Iris pigment epithelial cell (primary cell): ENCODE results near the gene CELSR3.

Experiments used
- DNase-seq: peaks from one replicate; pipeline ENCODE4 v3.0.0-alpha.2; 2011; ENCODE audit warnings: low read depth

The CELSR3 gene, protein sequence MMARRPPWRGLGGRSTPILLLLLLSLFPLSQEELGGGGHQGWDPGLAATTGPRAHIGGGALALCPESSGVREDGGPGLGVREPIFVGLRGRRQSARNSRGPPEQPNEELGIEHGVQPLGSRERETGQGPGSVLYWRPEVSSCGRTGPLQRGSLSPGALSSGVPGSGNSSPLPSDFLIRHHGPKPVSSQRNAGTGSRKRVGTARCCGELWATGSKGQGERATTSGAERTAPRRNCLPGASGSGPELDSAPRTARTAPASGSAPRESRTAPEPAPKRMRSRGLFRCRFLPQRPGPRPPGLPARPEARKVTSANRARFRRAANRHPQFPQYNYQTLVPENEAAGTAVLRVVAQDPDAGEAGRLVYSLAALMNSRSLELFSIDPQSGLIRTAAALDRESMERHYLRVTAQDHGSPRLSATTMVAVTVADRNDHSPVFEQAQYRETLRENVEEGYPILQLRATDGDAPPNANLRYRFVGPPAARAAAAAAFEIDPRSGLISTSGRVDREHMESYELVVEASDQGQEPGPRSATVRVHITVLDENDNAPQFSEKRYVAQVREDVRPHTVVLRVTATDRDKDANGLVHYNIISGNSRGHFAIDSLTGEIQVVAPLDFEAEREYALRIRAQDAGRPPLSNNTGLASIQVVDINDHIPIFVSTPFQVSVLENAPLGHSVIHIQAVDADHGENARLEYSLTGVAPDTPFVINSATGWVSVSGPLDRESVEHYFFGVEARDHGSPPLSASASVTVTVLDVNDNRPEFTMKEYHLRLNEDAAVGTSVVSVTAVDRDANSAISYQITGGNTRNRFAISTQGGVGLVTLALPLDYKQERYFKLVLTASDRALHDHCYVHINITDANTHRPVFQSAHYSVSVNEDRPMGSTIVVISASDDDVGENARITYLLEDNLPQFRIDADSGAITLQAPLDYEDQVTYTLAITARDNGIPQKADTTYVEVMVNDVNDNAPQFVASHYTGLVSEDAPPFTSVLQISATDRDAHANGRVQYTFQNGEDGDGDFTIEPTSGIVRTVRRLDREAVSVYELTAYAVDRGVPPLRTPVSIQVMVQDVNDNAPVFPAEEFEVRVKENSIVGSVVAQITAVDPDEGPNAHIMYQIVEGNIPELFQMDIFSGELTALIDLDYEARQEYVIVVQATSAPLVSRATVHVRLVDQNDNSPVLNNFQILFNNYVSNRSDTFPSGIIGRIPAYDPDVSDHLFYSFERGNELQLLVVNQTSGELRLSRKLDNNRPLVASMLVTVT (N-terminal part only)

DNA sequence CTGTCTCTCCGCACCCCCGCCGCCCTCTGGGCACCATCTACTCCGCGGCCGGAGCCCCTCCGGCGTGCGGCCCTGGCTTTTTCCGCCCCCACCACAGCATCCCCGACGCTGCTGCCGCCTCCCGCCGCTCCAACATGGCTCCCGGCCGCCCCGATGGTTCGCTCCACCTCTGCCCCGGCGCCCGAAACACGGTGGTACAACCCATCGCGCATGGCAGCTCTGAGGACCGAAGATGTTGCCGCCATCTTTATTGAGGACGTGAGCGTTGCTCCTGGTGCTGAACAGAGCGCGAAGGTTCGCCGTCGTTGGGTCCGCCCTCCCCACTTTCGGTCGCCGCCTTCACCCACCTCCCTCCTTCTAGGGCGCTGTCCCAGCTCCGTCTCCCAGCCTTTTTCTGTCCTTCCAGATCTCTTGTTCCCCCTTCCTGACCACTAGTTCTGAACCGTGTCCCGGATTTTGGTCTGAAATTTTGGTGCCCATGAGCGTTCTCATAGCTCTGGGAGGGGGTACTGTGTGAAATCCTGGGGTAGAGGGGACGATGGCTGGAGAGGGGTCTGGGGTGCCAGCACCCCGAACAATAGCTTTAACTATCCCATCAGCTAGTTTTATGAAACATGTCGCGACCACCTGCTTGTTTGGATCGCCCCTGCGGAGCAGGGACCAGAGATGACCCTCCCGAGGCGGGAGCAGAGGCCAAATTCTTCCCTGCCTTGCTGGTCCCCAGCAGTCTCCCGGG, at the start of gene CELSR3:
Gene CELSR3 (minus strand): TSS at position 134 of the 736 bp plus-strand sequence. CDS start 252 bp downstream, outside the sequence.
- DNase-seq, result peak; percentile 93

DNA sequence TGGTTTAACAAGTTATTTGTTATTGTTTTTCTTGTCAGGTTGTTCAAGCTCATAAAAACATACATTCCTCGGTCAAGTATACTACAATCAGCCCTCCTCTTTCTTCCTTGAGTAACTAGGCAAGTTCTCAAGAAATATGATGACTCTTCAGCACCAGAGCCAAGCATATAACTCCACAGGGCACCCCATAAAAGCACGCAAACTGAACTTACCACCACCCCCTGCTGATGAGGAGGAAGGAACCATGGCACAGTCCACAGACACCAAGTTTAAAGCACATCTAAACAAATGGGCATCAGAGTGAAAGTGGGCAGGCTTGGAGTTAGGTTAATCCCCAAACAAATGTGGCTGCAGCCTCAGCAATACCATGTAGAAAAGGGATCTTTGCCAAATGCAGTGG, 49.0 kb upstream of the CELSR3 start:
- DNase-seq, result no peak

DNA sequence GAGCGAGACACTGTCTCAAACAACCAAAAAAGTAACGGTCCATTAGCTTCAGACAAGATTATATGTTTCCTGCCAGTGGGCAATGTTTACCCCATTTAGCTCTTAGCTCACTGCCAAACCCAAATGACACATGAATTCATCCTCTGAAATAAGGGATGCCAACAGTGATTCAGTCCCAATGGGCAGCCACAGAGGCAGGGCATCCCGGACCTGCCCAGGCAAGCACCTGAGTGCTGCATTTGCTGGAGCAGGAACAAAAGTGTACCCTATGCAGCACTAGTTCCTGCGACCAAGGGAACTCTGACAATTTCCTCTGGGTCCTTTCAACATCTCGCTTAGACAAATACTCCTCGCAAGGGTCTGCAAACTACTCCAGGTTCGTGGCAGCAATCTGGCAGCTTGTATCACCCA, 46.4 kb upstream of the CELSR3 start:
- no peak for DNase-seq

DNA sequence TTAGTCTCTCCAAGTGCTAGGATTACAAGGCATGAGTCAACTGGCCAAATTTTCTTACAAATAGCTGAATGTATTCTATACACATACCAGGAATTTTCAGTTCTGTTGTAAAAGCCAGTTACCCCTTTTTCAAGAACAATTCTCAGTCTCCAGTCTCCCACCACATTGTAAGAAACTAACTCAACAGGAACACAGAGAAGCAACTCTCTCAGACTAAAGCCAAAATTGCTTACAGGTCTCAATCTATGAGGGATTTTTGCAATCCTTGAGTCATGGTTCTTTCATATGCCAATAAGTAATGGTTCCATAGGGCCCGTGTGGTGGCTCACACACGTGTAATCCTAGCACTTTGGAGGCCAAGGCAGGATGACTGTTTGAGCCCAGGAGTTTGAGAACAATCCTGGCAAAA, 45.8 kb upstream of the CELSR3 start:
- DNase-seq, result peak; percentile 72

DNA sequence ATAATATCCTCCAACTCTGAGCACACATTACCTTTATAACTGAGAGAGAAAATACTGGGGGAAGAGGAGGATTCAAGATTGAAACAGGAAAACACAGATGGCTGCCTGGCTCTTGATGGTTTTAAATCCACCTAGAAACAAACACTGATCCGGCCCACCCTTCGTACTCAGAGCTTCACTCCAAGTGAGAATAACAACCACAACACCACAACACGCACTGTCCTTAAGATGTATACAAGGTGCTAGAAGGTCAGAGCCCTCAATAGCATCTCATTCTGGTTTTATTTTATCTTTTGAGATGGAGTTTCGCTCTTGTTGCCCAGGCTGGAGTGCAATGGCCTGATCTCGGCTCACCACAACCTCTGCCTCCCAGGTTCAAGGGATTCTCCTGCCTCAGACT, 44.5 kb upstream of the CELSR3 start:
- DNase-seq, result no peak

DNA sequence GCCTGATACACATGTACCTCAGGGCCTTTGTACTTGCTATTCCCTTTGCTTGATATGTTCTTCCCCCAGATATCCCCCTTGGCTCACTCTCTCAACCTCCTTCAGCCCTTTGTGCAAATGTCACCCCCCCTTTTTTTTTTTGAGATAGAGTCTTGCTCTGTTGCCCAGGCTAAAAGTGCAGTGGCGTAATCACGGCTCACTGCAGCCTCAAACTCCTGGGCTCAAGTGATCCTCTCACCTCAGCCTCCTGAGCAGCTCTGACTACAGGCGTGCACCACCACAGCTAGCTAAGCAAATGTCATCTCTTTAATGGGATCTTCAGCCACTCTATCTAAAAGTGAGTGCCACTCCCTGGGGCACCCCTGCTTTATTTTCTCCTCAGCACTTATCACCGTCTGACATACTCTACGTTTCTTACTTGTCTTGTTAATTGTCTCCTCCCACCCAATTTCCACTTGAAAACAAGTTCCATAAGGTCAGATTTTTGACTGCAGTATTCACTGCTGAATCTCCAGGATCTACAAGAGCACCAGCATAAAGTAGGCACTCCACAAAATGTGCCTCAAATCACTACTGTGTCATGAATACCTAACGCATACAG, 39.7 kb upstream of the CELSR3 start:
- no peak for DNase-seq

DNA sequence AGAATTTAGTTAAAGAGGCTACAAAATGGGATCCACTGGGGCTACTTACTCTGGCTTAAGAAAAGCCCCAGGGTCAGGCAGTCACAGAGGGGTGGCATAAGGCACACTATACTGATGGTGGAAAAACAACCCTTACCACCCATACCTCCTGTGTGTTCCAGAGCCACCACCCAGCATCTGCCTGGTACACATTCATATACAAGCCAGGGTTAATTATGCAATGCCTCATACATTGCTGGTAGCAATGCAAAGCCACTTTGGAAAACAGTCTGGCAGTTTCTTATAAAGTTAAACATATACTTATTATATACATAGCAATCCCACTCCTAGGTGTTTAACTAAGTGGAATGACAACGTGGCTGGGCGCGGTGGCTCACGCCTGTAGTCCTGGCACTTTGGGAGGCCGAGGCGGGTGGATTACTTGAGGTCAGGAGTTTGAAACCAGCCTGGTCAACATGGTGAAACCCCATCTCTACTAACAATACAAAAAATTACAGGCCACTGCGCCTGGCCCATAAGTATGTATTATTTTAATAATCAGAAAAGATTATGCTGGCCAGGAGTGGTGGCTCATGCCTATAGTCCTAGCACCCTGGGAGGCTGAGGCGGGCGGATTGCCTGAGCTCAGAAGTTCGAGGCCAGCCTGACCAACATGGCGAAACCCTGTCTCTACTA, 38.2 kb upstream of the CELSR3 start:
- no peak for DNase-seq

DNA sequence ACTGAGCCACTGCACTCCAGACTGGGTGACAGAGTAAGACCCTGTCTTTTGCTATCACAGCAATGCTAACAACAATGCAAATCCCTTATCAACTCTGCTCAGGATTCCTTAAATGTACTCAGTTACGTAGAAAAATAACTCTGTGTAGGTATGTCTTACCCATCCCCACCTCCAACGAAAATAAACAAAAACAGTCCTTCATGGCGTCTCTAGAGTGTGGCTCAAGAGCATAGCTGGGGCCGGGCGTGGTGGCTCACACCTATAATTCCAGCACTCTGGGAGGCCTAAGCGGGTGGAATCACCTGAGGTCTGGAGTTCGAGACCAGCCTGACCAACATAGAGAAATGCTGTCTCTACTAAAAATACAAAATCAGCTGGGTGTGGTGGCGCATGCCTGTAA, 36.2 kb upstream of the CELSR3 start:
- no peak for DNase-seq

DNA sequence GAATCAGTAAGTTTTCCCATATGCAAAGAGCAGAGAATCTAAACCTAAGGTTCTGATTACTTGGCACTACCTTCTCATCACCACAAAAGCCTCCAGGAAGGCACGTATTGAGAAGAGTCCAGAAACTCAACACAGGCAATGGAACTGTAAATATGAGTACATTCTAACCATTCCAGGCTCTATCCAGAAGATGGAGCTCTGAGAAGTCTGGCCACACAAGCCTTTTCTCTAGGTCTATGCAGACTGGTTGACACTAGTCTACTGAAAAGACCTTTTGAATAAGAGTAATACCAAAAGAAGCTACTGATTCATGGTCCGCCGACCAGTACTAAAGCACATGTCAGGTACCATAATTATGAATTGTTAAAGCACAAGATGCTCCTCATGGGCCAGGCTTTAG, 35.3 kb upstream of the CELSR3 start:
- no peak for DNase-seq

DNA sequence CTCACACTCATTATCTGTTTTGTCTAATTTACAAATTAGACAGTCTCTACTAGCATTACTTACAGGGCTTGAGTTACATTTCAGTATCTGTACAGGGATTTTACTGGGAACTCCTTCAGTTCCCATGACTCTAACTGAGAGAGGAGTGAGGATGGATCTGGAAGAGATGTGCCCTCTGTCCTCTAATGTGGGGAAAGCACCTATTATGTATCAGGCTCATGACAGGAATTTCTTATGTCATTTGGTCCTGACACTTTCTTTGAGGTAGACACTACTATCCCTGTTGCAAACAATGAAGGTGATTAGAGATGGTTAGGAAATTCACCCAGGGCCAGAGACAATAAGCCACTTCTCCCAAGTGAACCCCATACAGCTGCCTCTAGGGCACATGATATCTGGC, 33.9 kb upstream of the CELSR3 start:
- no peak for DNase-seq

DNA sequence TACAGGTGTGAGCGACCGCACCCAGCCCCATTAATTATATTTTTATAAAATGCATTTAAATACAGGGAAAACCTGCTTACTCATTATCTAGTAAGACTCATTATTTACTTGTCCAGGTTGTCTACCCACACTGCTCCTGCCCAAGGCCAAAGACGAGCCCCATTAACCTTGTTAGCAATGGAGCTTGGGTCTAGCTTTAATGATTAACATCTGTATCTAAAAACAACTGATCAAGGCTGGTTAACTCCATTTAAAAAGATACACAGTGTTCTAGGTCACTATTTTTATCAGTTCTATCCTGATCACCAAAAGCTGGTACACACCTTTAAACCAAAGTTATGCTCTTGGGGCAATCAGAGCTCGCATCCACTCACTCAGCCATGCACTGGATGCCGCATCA, 33.5 kb upstream of the CELSR3 start:
- no peak for DNase-seq

DNA sequence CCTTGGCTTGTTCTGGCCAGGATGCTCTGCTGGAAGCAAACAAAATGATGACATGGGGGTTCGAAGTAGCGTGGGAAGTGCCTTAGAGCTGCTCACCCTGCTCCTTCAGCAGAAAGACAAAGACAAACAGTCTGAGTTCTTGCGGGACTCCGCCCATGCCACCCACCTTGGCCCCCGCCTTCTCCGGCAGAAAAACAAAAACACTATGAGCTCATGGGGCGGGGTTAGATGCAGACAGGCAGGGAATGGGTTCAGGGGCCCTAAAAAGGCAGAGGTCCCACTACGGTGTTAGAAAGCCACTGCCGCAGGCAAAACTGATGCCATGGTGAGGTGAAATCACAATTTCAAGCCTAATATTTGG, 32.7 kb upstream of the CELSR3 start:
- peak; percentile 82 for DNase-seq

DNA sequence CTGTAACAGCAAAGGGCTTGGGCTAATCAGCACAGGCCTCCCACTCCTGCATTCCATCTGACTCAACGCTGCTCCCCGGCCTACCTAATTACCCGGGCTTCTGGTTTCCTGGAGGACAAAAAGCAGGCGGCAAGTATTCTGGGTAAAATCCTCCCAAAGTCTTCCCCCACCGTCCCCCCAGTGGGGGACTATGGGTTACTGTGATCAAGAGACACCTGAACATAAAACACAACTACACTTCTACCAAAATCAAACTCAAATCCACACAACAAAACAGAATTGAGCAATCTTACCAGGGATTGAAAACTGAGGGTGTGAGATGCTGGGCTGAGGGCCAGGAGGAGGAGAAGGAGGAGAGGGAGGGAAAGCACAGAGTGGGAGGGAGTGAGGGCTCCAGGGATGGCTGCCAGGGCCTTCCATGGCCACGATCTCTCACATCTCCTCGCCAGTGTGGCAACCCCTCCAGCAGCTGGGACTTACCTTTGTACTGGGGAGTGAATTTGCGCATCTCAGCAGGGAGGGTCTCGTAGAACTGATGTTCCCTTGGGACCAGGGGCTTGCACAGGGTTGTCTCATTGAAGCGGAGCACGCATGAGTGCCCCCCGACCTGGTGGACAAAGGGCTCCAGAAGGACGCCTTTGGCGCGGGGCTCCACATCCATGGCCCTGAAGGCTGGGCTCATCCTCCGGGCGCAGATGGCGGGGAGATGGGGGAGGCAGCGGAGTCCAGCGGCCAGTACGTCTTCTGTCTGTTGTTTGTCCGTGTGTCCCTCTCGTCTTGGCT, 32.1 kb upstream of the CELSR3 start:
- peak; percentile 92 for DNase-seq

DNA sequence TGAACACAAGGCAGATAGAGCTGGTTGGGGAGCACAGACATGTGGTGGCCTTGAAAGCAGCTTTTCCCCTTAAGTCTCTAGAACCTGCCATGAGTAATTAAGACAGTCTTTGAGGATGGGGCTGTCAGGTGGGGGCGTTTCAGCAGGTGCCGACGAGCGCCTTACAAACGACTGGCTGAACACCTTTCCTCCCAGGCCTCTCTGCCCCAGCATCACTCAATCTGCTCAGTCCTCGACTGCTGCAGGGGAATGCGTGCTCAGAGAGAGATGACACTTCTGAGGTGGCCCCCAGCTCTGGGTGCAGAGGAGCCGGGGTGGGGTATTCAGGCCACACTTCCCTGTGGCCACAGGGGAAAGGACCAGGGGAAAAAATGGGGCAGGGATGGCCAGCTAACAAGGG, 31.1 kb upstream of the CELSR3 start:
- no peak for DNase-seq

DNA sequence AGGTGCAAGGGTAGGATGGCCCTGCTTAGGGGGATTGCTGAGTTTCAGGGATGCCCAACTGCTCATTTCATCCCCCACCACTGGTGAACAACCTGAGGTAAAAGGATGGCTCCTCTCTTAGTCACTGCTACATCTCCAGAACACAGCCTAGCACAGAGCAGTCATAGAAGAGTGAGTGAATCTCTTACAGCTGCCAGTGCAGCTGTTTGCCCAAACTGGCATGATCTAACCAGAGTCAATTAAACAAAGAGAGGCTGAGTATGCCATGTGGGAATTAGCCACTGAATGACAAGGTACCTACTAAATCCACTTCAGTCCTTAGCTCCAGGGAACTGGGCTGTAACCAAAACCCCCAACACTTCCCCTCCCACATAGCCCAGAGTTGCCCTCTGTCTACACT, 29.9 kb upstream of the CELSR3 start:
- no peak for DNase-seq

DNA sequence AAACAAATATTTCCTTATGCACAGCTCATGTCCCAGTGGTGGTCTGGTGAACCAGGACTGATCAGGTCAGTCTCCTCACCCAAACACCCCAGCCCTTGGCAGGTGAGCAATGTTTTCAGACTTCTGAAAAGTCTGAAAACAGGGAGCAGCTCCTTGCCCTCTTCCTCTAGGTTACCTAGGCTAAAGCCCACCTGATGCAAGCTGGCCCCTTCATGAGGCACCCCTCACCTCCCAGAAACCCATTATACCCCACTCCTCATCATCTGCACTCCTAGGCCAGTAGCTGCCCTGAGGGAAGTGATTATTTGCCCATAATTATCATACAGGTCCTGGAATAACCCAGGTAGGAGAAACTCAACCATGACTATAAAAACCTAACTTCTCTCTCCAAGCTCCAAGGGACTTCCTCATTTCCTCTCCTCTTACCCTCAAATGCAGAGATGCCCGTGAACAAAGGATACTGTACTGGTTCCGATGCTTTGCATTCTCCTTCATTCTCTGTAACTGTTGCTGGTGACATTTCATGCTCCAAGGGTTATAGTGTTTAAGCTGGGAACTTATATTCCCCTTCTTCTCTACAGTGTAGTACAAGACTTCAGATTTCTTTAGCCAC, 28.3 kb upstream of the CELSR3 start:
- DNase-seq, result no peak

DNA sequence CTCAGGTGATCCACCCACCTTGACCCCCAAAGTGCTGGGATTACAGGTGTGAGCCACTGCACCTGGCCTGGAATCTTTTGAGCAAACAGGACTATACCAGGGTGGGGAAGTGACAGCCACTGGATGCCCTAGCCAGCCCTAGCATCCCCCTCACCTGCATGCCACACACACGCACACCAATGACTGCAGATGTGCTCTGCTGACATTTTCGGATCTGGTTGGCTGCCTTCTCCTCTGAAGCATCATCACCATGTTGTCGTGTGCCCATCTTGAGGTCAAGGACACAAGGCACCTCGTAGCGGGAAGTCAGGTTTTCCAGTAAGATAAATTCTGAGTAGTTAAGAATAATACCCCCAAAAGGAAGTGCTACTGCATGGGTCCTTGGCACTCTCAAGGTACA, 26.7 kb upstream of the CELSR3 start:
- DNase-seq, result no peak

DNA sequence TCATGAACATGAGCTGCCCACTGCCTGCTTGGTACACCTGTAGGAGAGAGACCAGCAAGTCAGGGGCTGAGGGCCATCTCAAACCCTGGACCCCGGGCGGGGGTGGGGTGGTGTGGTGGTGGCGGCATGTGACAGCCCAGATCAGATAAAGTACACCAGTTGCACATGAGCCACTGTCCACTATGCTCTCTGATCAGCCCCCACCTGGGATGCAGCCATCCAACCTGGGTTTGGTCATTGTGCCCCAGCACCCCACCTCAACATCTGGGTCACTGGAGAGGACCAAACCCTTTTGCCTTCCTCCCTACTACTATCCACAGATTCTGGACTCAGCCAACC, 26.0 kb upstream of the CELSR3 start:
- DNase-seq, result no peak

DNA sequence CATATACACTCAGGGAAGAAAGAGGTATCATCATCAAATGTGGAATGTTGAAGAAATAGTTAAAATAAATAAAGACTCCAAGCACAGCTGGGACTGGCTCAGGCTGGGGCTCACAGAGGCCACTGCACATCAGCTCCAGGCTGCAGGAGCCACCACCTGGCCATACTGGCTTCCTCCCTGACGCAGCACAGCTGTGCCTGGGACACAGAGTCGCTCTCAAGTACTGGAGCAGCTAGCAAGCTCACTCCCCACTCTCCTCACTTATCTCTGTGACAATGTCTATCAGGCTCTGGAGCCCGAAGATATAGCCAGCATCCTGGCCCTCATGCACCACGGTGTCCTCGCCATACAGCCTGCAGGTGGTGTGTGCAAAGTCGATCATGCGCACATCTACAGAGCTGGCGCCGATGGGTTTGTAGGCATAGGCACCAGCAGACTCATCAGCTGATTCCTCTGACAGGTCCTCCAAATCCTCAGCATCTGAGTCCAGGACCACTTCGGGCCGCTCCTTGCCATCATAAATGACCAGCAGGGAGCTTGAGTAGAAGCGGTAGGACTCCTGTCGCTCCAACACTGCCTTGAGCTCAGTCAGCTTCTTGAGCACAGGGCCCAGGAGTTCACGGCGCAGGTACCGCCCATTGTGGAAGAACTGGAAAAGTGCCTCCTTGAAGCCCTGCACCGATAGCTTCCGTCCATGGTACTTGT, 25.5 kb upstream of the CELSR3 start:
- DNase-seq, result no peak
